ENCODE measurements around the gene AHRR.
A peak's percentile ranks its signal among the peaks of the same experiment; 100 is the strongest.

AHRR gene

DNA sequence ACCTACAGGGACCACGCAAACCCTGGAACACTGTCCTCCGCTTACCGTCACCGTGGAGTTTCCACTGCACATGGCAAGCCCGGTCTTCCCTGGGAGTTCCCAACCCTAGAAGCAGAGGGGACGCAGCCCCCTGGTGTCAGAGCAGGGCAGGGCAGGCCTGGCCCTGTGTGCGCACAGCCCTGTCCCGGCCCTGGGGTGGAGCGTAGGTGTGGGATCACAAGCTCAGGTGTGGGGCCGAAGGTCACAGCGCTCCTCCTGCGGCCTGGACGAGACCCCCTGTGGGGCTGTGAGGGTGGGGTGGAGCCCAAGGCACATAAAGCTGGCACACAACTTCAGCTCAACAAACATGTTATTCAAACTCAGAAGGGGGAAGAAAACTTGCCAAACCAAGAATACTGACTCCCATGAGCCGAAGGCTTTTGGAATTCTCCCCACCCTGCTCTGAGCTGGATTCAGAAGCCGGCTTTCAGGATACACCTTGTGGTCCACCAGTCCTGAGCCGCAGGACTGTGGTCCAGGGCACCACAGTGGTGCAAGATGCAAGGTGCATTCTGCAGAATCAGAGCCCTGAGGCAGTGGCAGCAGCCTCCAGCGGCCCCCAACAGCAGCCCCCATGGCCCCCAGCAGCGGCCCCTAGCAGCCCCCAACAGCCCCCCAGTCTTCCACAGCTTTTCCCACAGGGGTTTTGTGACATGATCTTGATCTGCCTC, 109.6 kb downstream of the AHRR start:
- DNase-seq, result peak; percentile 14

GRCh38 chr5:431711-432050, 110.2 kb downstream of the AHRR start:
- no peak for DNase-seq

GRCh38 chr5:432201-432927, 110.8 kb downstream of the AHRR start:
- DNase-seq, result no peak

DNA sequence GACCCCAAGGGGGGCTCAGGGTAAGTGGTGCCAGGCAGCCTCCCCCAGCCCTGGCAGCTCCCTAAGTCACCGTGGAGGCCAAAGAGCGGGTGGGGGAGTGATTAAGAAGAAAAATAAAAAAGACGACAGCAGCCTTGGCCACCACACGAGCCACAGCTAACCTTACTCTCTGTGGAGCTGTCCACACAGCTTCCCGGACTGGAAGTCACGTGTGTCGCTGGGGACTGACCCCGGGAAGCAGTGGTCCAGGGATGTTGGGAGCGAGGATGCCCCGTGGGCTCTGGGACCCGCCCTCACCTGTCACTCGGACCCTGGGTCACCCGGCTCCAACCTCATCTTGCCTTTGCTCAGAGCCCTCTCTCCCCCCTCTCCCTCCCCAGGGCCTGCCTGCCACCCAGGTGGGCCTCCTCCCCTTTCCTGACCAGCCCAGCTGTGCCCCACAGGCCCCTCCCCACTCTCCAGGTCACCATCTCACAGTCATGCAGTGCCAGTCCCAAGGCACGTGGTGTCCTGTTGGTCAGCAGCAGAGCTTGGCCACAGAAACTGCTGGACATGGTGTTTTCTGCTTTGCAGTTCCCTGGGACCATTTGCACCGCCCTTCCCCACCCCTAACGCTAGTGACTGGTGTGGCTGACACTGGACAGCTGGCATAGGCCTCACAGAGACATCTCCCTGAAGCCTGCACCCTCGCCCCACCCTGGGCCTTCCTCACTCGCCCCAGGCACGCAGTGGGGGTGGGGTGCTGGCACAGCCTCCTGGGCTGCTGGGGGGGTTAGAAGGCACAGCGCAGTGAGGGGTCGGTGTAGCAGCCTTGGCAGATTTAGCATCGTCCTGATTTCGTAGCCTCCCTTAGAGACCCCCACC, 111.6 kb downstream of the AHRR start:
- DNase-seq, result no peak

- no peak for DNase-seq
These were observed 112.3 kb downstream of the AHRR start for GRCh38 chr5:433836-434235.

- DNase-seq, result no peak
These were observed 113.1 kb downstream of the AHRR start for GRCh38 chr5:434443-435146.

GRCh38 chr5:435156-435790, 113.8 kb downstream of the AHRR start:
- DNase-seq, result no peak

- no peak for DNase-seq
These were observed 114.6 kb downstream of the AHRR start for GRCh38 chr5:435961-436640.

DNA sequence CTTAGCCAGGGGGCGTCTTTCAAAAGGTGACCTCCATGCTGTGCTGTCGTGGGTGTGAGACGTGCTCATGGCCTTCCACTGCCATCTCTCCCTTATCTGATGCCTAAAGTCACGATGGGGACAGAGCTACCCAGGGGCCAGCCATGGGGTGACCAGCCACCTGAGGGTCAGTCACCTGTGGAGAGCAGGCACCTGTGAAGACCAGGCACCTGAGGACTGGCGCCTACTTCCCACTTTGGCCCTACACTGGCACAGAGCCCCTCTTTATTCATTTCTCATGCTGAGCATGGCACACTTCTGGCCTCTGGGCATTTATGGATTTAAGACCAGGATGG, 115.1 kb downstream of the AHRR start:
- no peak for DNase-seq

GRCh38 chr5:437281-437771, 115.8 kb downstream of the AHRR start:
- DNase-seq, result no peak

- no peak for DNase-seq
These were observed 117.0 kb downstream of the AHRR start for GRCh38 chr5:438481-438981.

- DNase-seq, result no peak
These were observed 117.7 kb downstream of the AHRR start for GRCh38 chr5:439181-439580.

DNA sequence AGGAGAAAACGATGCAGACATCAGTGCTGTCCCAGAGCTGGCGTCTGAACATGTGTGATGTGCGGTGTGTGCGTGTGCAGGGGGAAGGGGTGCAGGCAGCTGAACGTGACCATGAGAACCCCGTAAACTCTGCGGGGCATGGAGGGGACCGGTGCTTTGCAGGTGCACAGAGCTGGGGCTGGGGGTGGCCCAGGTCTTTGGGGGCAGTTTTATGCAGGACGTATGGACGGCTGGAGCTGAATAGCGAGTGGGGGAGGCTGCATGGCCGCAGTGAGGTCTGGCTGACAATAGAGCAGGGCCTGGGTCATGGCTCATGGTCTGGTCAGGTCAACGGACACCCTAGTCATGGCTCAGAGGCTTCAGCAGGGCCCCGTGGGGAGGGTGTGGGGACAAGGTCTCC, 118.1 kb downstream of the AHRR start:
- no peak for DNase-seq

DNA sequence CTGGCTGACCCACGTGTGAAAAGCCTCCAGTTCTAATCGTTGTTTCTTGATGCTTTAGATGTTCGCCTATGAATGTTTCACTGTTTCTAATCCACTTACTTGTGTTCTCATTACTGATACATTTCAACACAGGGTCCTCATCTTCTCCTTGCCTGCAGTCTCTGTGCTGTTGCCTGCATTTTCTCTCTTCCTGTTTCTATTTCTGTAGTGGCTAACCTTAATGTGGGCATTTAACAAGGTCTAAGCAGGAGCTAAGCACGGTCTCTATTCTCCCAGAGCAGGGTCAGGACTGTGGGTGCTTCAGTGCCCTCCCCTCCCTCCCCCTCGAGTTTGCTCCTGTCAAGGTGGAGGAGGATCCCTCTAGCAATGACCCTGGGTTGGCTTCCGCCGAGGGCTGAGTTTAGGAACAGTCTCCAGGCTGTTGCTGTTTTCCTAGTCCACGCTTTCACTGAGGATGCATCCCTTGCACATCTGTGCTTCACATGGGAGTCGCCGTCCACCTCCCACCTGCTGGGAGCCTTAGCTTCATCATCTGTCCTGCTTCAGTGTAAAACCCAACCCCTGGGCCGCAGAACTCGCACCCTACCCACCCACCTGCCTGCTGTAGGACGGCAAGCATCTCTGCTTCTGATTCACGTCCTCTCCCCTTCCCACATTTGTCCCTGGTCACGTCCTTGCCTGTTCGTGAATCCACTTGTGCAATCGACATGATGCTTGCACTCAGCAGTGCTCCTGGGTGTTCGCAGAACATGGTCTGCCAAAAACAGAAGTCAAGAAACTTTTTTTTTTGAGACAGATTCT, 119.1 kb downstream of the AHRR start:
- no peak for DNase-seq

DNA sequence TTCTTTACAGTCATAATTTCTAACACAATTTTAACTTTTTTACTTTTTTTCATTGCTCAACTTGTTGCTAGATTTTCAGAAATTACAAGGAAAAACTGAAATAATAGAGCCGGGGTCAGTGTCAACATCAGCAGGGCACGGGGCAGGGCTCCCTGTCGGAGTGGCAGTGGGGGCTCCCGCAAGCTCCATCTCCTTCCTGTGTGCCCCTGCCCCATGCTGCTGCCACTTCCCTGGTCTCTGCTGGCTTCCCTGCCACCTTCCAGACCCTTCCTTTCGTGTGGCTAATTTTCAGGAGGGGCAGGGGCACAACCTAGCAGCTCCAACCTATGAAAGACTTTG, 120.5 kb downstream of the AHRR start:
- no peak for DNase-seq

DNA sequence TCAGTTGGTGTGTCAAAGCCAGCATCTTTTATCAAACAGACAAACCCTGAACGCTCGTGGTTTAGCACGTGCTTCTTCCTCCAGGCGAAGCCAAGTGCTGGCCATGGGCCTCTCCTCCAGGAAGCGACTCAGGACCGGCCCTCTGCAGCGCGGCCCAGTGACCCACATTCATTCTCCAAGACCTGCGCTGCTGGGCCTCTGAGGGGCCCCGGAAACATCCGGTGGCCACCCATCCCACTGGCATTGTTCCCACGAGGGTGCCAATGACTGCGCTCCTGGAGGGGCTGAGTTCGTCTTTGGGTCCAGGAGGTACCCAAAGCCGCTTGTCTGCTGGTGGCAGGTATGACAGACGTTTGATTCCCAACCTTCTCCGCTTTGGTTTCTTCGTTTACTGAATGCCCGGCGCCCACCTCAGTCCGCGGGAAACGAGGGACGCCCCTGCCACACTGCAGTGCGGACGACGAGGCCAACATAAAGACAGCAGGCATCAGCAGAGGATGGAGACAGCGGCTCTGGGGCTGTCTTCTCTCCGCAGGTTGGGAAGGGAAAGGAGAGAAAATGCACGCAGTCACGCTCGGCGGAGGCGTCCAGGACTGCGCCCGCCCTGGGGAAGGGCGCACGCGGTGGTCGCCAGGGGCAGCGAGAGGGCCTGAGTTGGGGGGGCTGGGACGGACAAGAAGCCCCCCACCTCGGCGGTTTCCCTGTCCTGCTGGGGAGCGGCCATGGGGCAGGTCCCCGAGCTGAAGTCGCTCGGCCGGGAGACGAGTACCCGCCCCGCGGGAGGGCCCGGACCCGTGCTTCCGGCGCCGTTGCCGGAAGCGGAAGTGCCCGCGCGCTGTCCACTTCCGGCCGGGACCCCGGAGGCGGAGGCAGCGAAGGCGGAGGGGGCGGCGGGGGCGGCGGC, 121.1 kb downstream of the AHRR start, which contains the start of gene EXOC3:
EXOC3 (plus strand) TSS at position 842 of the 904 bp plus-strand sequence. CDS start 3,030 bp downstream, outside the sequence.
- peak; percentile 61 for DNase-seq

DNA sequence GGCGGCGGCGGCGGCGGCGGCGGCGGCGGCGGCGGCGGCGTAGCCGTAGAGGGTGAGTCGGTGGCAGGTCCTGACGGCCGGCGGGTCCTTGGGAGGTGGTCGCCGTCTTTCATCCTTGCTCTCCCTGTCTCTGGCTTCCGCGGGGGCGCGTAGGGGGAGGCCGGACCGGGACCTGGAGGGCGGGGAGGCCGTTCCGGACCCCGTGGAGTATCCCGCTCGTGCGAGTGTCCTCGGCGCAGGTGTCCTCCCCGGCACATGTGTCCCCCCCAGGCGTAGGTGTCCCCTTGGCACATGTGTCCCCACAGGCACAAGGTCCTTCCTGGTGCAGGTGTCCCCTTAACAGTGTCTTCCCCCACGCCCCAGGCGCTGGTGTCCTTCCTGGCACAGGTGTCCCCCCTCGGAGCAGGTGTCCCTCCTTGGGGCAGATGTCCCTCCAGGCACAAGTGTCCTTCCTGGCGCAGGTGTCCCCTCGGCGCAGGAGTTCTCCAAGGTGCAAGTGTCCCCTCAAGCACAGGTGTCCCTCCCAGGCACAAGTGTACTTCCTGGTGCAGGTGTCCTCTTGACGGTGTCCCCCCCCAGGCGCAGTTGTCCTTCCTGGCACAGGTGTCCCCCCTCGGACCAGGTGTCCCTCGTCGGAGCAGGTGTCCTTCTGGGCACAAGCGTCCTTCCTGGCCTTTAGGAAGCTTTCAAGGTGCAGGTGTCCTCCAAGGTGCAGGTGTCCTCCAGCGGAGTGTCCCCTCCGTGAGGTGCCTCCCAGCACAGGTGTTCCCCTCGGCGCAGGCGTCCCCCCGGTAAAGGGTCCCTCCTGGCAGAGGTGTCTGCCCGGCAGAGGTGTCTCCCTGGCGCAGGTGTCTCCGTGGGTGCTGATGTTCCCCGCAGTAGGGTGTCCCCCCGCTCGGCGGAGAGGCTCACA, 122.0 kb downstream of the AHRR start:
- DNase-seq, result peak; percentile 64

GRCh38 chr5:444226-444625, 122.7 kb downstream of the AHRR start:
- no peak for DNase-seq

GRCh38 chr5:445591-445990, 124.1 kb downstream of the AHRR start:
- no peak for DNase-seq
